Raji (cell line): ENCODE results near the gene USH1C.

ENCODE experiments used
- POLR2A ChIP-seq: IDR thresholded peaks from 2 replicates; pipeline ENCODE4 v1.6.1; 2011; ENCODE audit warnings: low read depth, low read length, control low read depth; ENCODE audit not compliant: insufficient read depth

The USH1C gene

GRCh38 chr11:17528906-17529843 is 15.0 kb downstream of the USH1C start:
- no peak for TF ChIP-seq POLR2A

- no peak for TF ChIP-seq POLR2A
Observed at GRCh38 chr11:17528181-17528691, 16.0 kb downstream of the USH1C start.

- no peak for TF ChIP-seq POLR2A
Observed at GRCh38 chr11:17527628-17527995, 16.6 kb downstream of the USH1C start.

GRCh38 chr11:17526931-17527627 is 17.1 kb downstream of the USH1C start:
- no peak for TF ChIP-seq POLR2A

- TF ChIP-seq POLR2A: no peak
Observed at GRCh38 chr11:17526326-17526725, 17.9 kb downstream of the USH1C start.

- TF ChIP-seq POLR2A: no peak
Observed at GRCh38 chr11:17525570-17525969, 18.6 kb downstream of the USH1C start.

GRCh38 chr11:17524221-17524620 is 20.0 kb downstream of the USH1C start:
- TF ChIP-seq POLR2A: no peak

- TF ChIP-seq POLR2A: no peak
Observed at GRCh38 chr11:17522655-17523054, 21.6 kb downstream of the USH1C start.

- TF ChIP-seq POLR2A: no peak
Observed at GRCh38 chr11:17521106-17521900, 22.9 kb downstream of the USH1C start.

- no peak for TF ChIP-seq POLR2A
Observed at GRCh38 chr11:17519061-17519885, 24.9 kb downstream of the USH1C start.

- TF ChIP-seq POLR2A: no peak
Observed at GRCh38 chr11:17518366-17518765, 25.9 kb downstream of the USH1C start.

- TF ChIP-seq POLR2A: no peak
Observed at GRCh38 chr11:17517186-17517585, 27.0 kb downstream of the USH1C start.

- no peak for TF ChIP-seq POLR2A
Observed at GRCh38 chr11:17516551-17517150, 27.6 kb downstream of the USH1C start.
